ENCODE results near the gene PRPF19. TPM values are rescaled to one million over a fixed set of nuclear protein-coding genes. Genes with fewer than 3 reads are reported as not detected.

The PRPF19 gene
- total and polyA plus RNA-seq, 9 of the 15 experiments (the other 6 are each of a cell fraction or from before 2014, with no cell fraction given), result 9.4 to 212 (median 73.2) TPM

DNA sequence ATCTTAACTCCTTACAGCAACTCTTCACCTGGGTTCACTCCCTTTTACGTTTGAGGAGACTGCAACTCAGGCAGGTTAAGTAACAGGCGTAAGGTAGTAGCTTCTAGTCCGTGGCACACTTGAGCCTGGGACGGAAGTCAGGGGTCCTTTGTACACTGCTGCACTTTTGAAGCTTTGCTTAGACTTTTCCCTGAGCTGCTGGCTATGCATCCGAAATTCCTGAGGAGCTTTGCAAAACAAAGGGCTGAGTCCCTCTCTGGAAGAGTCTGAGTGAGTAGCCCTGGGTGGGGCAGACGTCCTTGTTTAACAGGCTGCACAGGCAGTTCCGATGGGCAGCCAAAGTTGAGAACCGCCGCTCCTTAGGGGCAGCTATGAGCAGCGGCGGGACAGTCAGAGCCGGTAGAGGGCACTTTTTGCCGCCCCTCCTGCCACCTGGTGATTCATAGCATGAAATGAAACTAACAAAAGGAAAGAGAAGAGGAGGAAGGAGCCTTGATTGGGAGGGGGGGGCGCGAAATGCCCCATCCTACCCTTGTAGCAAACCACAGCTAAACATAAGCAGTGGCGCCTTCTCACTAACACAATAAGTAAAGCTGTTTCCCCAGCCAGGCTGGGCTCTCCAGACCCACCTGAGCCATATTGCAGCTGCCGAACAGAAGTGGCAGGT is 9.0 kb upstream of the PRPF19 start (continued):
- TF ChIP-seq, protein P1, sequence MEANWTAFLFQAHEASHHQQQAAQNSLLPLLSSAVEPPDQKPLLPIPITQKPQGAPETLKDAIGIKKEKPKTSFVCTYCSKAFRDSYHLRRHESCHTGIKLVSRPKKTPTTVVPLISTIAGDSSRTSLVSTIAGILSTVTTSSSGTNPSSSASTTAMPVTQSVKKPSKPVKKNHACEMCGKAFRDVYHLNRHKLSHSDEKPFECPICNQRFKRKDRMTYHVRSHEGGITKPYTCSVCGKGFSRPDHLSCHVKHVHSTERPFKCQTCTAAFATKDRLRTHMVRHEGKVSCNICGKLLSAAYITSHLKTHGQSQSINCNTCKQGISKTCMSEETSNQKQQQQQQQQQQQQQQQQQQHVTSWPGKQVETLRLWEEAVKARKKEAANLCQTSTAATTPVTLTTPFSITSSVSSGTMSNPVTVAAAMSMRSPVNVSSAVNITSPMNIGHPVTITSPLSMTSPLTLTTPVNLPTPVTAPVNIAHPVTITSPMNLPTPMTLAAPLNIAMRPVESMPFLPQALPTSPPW (CRISPR knock-in tag; IDR thresholded peaks at IDR 0.05), result peak; percentile 31; the same call in 1 of the 2 replicates
- TF ChIP-seq, protein P2, sequence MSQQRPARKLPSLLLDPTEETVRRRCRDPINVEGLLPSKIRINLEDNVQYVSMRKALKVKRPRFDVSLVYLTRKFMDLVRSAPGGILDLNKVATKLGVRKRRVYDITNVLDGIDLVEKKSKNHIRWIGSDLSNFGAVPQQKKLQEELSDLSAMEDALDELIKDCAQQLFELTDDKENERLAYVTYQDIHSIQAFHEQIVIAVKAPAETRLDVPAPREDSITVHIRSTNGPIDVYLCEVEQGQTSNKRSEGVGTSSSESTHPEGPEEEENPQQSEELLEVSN (IDR thresholded peaks at IDR 0.05; ENCODE audit: borderline replicate concordance in 1 of 2, extremely low read depth in 1 of 2, insufficient read depth in 1 of 2, insufficient read length in 1 of 2, low read depth in 1 of 2, low read length in 1 of 2, poor library complexity in 1 of 2, severe bottlenecking in 1 of 2), result peak in 1 of 2 experiments; percentile 59
- TF ChIP-seq RAD21 (CRISPR knock-in tag; conservative IDR thresholded peaks at IDR 0.05 in 1 of 2, IDR thresholded peaks at IDR 0.05 in 1 of 2), result peak in 1 of 2 experiments; percentile 7; a peak in 1 of 4 replicates
- TF ChIP-seq SMARCB1 (IDR thresholded peaks at IDR 0.05; ENCODE audit: insufficient read length, low read depth), result no peak
- 0 out of 2 replicates have a peak, but pooled peaks have one; percentile 57 for TF ChIP-seq KAT7 (CRISPR knock-in tag; IDR thresholded peaks at IDR 0.05; ENCODE audit: borderline replicate concordance)
